GM23338 (cell line): ENCODE measurements around the gene SLC4A8. TPM values are rescaled to one million over a fixed set of nuclear protein-coding genes. Genes with fewer than 3 reads are reported as not detected.

Experiments
- ATAC-seq: fragments of 200-7000 bp; cut with Tn5 transposase; 3 replicates; pipeline ENCODE4 v1.9.1; 2020
- DNase-seq: peaks from one replicate; pipeline ENCODE4 v3.0.0-alpha.2; 2015; ENCODE audit warnings: low spot score
- H2AFZ ChIP-seq: fragments of 200-600 bp; sonication (generic); 2 replicates; pipeline ENCODE4 v1.8.0; 2016; ENCODE audit warnings: antibody characterized with exemption, mild to moderate bottlenecking, moderate library complexity
- H3F3A ChIP-seq: fragments of 200-600 bp; sonication (generic); replicated peaks from 2 replicates; pipeline ENCODE4 v1.8.0; 2017; ENCODE audit warnings: antibody characterized with exemption, mixed run types, low read depth
- H3K27ac ChIP-seq: fragments of 200-600 bp; sonication (generic); 2 replicates; pipeline ENCODE4 v1.6.1; 2016; ENCODE audit warnings: low read depth
- H3K27me3 ChIP-seq: fragments of 200-600 bp; sonication (generic); 2 replicates; pipeline ENCODE4 v1.8.0; 2016; ENCODE audit warnings: mild to moderate bottlenecking, mixed run types, moderate library complexity; ENCODE audit not compliant: insufficient read depth
- H3K36me3 ChIP-seq: fragments of 200-600 bp; sonication (generic); 2 replicates; pipeline ENCODE4 v1.8.0; 2016; ENCODE audit warnings: mild to moderate bottlenecking; ENCODE audit not compliant: insufficient read depth
- H3K4me1 ChIP-seq: fragments of 200-600 bp; sonication (generic); 2 replicates; pipeline ENCODE4 v1.8.0; 2016; ENCODE audit warnings: mild to moderate bottlenecking, moderate library complexity; ENCODE audit not compliant: insufficient read depth
- H3K4me2 ChIP-seq: fragments of 200-600 bp; sonication (generic); 2 replicates; pipeline ENCODE4 v1.7.1; 2017; ENCODE audit warnings: mixed run types
- H3K4me3 ChIP-seq: fragments of 200-600 bp; sonication (generic); 2 replicates; pipeline ENCODE4 v1.6.1; 2016; ENCODE audit warnings: mixed run types
- H3K79me2 ChIP-seq: fragments of 200-600 bp; sonication (generic); replicated peaks from 2 replicates; pipeline ENCODE4 v1.8.0; 2017; ENCODE audit warnings: mild to moderate bottlenecking; ENCODE audit not compliant: insufficient read depth
- H3K9me2 ChIP-seq: fragments of 200-600 bp; sonication (generic); 2 replicates; pipeline ENCODE4 v1.8.0; 2017; ENCODE audit not compliant: insufficient read depth
- H4K20me1 ChIP-seq: fragments of 200-600 bp; sonication (generic); replicated peaks from 2 replicates; pipeline ENCODE4 v1.8.0; 2017; ENCODE audit warnings: mild to moderate bottlenecking; ENCODE audit not compliant: insufficient read depth
- H3K27ac Mint-ChIP-seq: 2 replicates; pipeline ENCODE4 v1.8.0; 2020; ENCODE audit warnings: inconsistent platforms, mild to moderate bottlenecking, moderate library complexity, mixed read lengths
- H3K27me3 Mint-ChIP-seq: 3 replicates; pipeline ENCODE4 v1.8.0; 2022; ENCODE audit warnings: low read depth, mild to moderate bottlenecking, moderate library complexity, mixed read lengths, inconsistent platforms; ENCODE audit not compliant: insufficient read depth, poor library complexity
- H3K36me3 Mint-ChIP-seq: 3 replicates; pipeline ENCODE4 v1.8.0; 2021; ENCODE audit warnings: low read depth, mild to moderate bottlenecking, inconsistent platforms, moderate library complexity, mixed read lengths
- H3K4me1 Mint-ChIP-seq: 3 replicates; pipeline ENCODE4 v1.8.0; 2020; ENCODE audit warnings: mild to moderate bottlenecking, inconsistent platforms, mixed read lengths
- H3K4me3 Mint-ChIP-seq: 3 replicates; pipeline ENCODE4 v1.8.0; 2021; ENCODE audit warnings: moderate library complexity, mild to moderate bottlenecking, inconsistent platforms, mixed read lengths
- H3K9me3 Mint-ChIP-seq: 3 replicates; pipeline ENCODE4 v1.8.0; 2020; ENCODE audit warnings: moderate library complexity, mild to moderate bottlenecking, inconsistent platforms, mixed read lengths
- CREB1 ChIP-seq: fragments of 250-450 bp; sonication (Bioruptor Pico); IDR thresholded peaks from 2 replicates; pipeline ENCODE4 v1.5.0; 2020; ENCODE audit warnings: low read depth, mild to moderate bottlenecking, moderate library complexity
- EZH2 ChIP-seq: fragments of 200-600 bp; sonication (generic); IDR thresholded peaks from one replicate; pipeline ENCODE4 v1.8.0; 2017; ENCODE audit warnings: antibody characterized with exemption, mild to moderate bottlenecking, low read depth; ENCODE audit not compliant: unreplicated experiment
- JUNB ChIP-seq: IDR thresholded peaks from one replicate; pipeline ENCODE4 v1.6.1; 2016; ENCODE audit warnings: antibody characterized with exemption; ENCODE audit not compliant: unreplicated experiment
- POLR2AphosphoS5 ChIP-seq: IDR thresholded peaks from 2 replicates; pipeline ENCODE4 v1.6.1; 2016; ENCODE audit warnings: antibody characterized with exemption, low read depth
- ZNF114 ChIP-seq: fragments of 250-450 bp; sonication (Bioruptor Pico); IDR thresholded peaks from 2 replicates; pipeline ENCODE4 v1.5.0; 2020; ENCODE audit warnings: mild to moderate bottlenecking, moderate library complexity
- ZNF331 ChIP-seq: fragments of 250-450 bp; sonication (Bioruptor Pico); IDR thresholded peaks from 2 replicates; pipeline ENCODE4 v1.5.0; 2020; ENCODE audit warnings: low read depth, mild to moderate bottlenecking, moderate library complexity
- polyA plus RNA-seq: library from polyadenylated mRNA; unstranded; fragments of >200 nt; fragmentation: Nextera tagmentation; extraction: Ambion mirVana; gene quantifications from 2 replicates; pipeline ENCODE4 v1.2.1, GENCODE V29; 2016
- total RNA-seq: library from RNA; depleted of rRNA; stranded (reverse); fragments of >200 nt; shearing (Covaris generic); gene quantifications from 2 replicates; pipeline ENCODE4 v1.2.3, GENCODE V29; 2014
- TF ChIP-seq, protein P1 (sequence below): IDR thresholded peaks from 2 replicates; pipeline ENCODE4 v1.6.1; 2016; ENCODE audit warnings: antibody characterized with exemption
- TF ChIP-seq, protein P2 (sequence below), 2 experiments: fragments of 200-600 bp in 1 of 2; sonication (generic) in 1 of 2; conservative IDR thresholded peaks; 2 replicates each; pipeline versions ENCODE4 v1.5.1 to v1.6.1; 2016 to 2017; ENCODE audit warnings: antibody characterized with exemption in 2 of 2, low read depth in 2 of 2, mild to moderate bottlenecking in 2 of 2, moderate library complexity in 1 of 2
- TF ChIP-seq, protein P3 (sequence below): IDR thresholded peaks from one replicate; pipeline ENCODE4 v1.6.1; 2018; ENCODE audit warnings: antibody characterized with exemption; ENCODE audit not compliant: unreplicated experiment

The SLC4A8 gene
- total and polyA plus RNA-seq, 2 experiments from 2014 or later: 7.6 to 9.2 TPM

DNA sequence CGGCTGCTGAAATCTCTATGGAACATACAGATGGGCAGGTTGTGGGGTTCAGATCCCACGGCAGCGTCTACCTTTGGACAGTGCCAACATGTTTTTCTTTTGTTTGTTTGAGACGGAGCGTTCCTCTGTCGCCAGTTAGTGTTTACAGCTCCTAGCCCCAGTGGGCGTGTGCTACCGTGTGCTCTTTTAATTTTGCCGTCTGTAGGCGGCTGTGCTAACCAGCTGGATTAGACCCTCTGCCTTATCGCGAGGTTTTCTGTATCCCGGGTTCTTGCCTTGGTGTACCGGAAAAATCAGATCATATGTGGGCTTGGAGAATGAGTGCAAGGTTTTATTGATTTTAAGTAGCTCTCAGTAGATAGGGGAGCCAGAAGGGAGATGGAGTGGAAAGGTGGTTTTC lies 23.6 kb upstream of the SLC4A8 start:
- no peak overlapping the region for H3K4me3 ChIP-seq

More for the DNA sequence above, 23.6 kb upstream of the SLC4A8 start:
- Histone ChIP-seq H4K20me1 (no peaks in the 10 kb centered on the region), H3K27ac (no peak overlapping the region), H3K4me2 (no peak overlapping the region), H3K79me2 (no peaks in the 10 kb centered on the region), H3K27me3 (no peaks in the 10 kb centered on the region), H3K36me3 (no peaks in the 10 kb centered on the region), H3F3A (no peaks in the 10 kb centered on the region), H3K4me1 (no peaks in the 10 kb centered on the region), H2AFZ (no peak overlapping the region), H3K9me2 (no peaks in the 10 kb centered on the region)
- no peaks in the 10 kb centered on the region for H3K27me3 Mint-ChIP-seq
- no peaks in the 10 kb centered on the region; the same call in 1 of the 3 replicates for H3K4me1 Mint-ChIP-seq
- H3K27ac Mint-ChIP-seq: no peak overlapping the region; the same call in 1 of the 2 replicates
- ATAC-seq (no peak), DNase-seq (no peak)
- no peak overlapping the region for H3K4me3 Mint-ChIP-seq
- no peaks in the 10 kb centered on the region for H3K9me3 Mint-ChIP-seq
- TF ChIP-seq JUNB (no peak), EZH2 (no peak), ZNF331 (CRISPR knock-in tag) (no peak), POLR2AphosphoS5 (no peak), CREB1 (CRISPR knock-in tag) (no peak), ZNF114 (CRISPR knock-in tag) (no peak)
- TF ChIP-seq, protein P1, sequence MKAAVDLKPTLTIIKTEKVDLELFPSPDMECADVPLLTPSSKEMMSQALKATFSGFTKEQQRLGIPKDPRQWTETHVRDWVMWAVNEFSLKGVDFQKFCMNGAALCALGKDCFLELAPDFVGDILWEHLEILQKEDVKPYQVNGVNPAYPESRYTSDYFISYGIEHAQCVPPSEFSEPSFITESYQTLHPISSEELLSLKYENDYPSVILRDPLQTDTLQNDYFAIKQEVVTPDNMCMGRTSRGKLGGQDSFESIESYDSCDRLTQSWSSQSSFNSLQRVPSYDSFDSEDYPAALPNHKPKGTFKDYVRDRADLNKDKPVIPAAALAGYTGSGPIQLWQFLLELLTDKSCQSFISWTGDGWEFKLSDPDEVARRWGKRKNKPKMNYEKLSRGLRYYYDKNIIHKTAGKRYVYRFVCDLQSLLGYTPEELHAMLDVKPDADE: no peak
- TF ChIP-seq, protein P2, sequence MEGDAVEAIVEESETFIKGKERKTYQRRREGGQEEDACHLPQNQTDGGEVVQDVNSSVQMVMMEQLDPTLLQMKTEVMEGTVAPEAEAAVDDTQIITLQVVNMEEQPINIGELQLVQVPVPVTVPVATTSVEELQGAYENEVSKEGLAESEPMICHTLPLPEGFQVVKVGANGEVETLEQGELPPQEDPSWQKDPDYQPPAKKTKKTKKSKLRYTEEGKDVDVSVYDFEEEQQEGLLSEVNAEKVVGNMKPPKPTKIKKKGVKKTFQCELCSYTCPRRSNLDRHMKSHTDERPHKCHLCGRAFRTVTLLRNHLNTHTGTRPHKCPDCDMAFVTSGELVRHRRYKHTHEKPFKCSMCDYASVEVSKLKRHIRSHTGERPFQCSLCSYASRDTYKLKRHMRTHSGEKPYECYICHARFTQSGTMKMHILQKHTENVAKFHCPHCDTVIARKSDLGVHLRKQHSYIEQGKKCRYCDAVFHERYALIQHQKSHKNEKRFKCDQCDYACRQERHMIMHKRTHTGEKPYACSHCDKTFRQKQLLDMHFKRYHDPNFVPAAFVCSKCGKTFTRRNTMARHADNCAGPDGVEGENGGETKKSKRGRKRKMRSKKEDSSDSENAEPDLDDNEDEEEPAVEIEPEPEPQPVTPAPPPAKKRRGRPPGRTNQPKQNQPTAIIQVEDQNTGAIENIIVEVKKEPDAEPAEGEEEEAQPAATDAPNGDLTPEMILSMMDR (conservative IDR thresholded peaks at IDR 0.05; ENCODE audit: low read depth in 2 of 2): no peak
- TF ChIP-seq, protein P3, sequence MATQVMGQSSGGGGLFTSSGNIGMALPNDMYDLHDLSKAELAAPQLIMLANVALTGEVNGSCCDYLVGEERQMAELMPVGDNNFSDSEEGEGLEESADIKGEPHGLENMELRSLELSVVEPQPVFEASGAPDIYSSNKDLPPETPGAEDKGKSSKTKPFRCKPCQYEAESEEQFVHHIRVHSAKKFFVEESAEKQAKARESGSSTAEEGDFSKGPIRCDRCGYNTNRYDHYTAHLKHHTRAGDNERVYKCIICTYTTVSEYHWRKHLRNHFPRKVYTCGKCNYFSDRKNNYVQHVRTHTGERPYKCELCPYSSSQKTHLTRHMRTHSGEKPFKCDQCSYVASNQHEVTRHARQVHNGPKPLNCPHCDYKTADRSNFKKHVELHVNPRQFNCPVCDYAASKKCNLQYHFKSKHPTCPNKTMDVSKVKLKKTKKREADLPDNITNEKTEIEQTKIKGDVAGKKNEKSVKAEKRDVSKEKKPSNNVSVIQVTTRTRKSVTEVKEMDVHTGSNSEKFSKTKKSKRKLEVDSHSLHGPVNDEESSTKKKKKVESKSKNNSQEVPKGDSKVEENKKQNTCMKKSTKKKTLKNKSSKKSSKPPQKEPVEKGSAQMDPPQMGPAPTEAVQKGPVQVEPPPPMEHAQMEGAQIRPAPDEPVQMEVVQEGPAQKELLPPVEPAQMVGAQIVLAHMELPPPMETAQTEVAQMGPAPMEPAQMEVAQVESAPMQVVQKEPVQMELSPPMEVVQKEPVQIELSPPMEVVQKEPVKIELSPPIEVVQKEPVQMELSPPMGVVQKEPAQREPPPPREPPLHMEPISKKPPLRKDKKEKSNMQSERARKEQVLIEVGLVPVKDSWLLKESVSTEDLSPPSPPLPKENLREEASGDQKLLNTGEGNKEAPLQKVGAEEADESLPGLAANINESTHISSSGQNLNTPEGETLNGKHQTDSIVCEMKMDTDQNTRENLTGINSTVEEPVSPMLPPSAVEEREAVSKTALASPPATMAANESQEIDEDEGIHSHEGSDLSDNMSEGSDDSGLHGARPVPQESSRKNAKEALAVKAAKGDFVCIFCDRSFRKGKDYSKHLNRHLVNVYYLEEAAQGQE: no peak
- no peaks in the 10 kb centered on the region for H3K36me3 Mint-ChIP-seq
